Mucosa of descending colon (tissue), 3 donors: ENCODE results near the gene NCOA7. TPM values are rescaled to one million over a fixed set of nuclear protein-coding genes. Genes with fewer than 3 reads are reported as not detected.
"Not testable (repeated sequence)": the region's sequence is repeated elsewhere in the genome, so short reads cannot be mapped to it uniquely, and the experiment has no call there.

Source experiments
- ATAC-seq: fragments of 200-7000 bp; cut with Tn5 transposase; one replicate; pipeline ENCODE4 v1.9.1; 2020; ENCODE audit warnings: mild to moderate bottlenecking, moderate library complexity
- DNase-seq, 3 donors: peaks; one replicate each; pipeline ENCODE4 v3.0.0-alpha.2; 2020
- H3K36me3 ChIP-seq: fragments of 200-600 bp; one replicate; pipeline ENCODE4 v1.8.0; 2021; ENCODE audit warnings: low read depth, mild to moderate bottlenecking
- H3K4me1 ChIP-seq: fragments of 200-600 bp; one replicate; pipeline ENCODE4 v1.8.0; 2021; ENCODE audit warnings: low read depth, mild to moderate bottlenecking
- H3K4me3 ChIP-seq: fragments of 200-600 bp; one replicate; pipeline ENCODE4 v1.8.0; 2021; ENCODE audit warnings: mild to moderate bottlenecking
- H3K9me3 ChIP-seq: fragments of 200-600 bp; one replicate; pipeline ENCODE4 v1.8.0; 2021; ENCODE audit warnings: mild to moderate bottlenecking
- intact Hi-C, 2 donors: fragments of 100-400 bp; cut with DNase I in 1 of 2; cut with micrococcal nuclease in 1 of 2; formaldehyde crosslinking; loops; one replicate each; pipeline versions ENCODE4 v1.11.0 to v1.11.1; 2022; cut with DNase I, micrococcal nuclease
- total RNA-seq, 3 donors: library from RNA; stranded (reverse); fragmentation: NEBNext Ultra II Directional in 2 of 3; extraction: Animal tissue kit (Norgen Biotek cat#: 25700) in 2 of 3; gene quantifications; one replicate each; pipeline versions ENCODE4 v1.2.1 to v1.2.4, GENCODE V29; 2021 to 2023
- TF ChIP-seq, protein P1 (sequence below): fragments of 200-600 bp; IDR thresholded peaks from one replicate; pipeline ENCODE4 v1.8.0; 2022; ENCODE audit warnings: antibody characterized with exemption, mild to moderate bottlenecking
- donor health status: DM: no; HTN: no; CAD: no; lungs with moderate emphysema.
- donor health status: DM: no; HTN: no; CAD: no.
- donor health status: DM: no; HTN: yes; CAD: no.

NCOA7 gene
- total RNA-seq, 3 donors from 2014 or later = 28.9 to 54.0 (median 49.6) TPM

DNA sequence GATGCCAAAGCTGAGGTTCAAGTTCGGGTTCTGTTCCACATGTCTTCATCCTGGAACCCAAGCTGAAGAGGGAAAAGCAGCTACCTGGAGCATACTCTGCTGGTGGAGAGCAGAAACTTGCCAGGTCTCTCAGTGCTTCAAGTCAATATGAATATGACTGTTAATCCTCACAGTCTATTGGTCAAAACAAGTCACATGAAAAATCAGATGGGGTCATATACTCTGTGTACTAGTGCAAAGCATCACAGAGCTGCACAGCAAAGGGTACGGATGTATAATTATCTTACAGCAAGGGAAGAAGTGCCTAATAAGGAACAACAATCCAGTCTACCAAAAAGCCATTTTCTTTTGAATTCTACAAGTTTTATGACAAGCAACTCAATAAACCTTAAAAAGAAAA, 11.6 kb downstream of the NCOA7 start:
- H3K9me3 ChIP-seq = no peaks in the 10 kb centered on the region
- no peaks in the 10 kb centered on the region for H3K4me1 ChIP-seq

DNA sequence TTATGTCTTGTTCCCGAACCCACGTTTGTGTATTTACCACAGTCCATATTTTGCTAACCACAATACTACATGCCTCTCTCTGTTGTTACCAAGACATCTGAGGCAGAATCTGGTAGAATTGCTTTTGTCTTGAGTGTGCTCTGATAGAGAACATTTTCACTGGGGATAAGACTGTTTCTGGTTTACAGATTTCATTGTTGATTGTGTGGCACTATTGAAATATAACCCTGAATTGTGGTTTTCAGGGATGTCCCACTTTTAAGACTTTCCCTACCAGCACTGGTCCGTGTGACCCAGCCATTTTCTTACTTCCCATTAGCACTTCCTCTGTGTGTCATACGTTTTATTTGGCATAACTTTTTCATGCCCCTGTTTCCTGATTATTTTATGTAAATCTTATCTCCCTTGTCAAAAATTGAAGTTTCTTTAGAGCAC, 12.2 kb downstream of the NCOA7 start:
- no peaks in the 10 kb centered on the region for H3K4me1 ChIP-seq
- H3K9me3 ChIP-seq = no peaks in the 10 kb centered on the region
- TF ChIP-seq, protein P1, sequence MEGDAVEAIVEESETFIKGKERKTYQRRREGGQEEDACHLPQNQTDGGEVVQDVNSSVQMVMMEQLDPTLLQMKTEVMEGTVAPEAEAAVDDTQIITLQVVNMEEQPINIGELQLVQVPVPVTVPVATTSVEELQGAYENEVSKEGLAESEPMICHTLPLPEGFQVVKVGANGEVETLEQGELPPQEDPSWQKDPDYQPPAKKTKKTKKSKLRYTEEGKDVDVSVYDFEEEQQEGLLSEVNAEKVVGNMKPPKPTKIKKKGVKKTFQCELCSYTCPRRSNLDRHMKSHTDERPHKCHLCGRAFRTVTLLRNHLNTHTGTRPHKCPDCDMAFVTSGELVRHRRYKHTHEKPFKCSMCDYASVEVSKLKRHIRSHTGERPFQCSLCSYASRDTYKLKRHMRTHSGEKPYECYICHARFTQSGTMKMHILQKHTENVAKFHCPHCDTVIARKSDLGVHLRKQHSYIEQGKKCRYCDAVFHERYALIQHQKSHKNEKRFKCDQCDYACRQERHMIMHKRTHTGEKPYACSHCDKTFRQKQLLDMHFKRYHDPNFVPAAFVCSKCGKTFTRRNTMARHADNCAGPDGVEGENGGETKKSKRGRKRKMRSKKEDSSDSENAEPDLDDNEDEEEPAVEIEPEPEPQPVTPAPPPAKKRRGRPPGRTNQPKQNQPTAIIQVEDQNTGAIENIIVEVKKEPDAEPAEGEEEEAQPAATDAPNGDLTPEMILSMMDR = no peak
- H3K36me3 ChIP-seq = no peaks in the 10 kb centered on the region
- DNase-seq (no peak), ATAC-seq (peak; percentile 37)
- H3K4me3 ChIP-seq = no peak overlapping the region
- intact Hi-C loops = no loop called here

More for the DNA sequence above, 11.6 kb downstream of the NCOA7 start:
- H3K36me3 ChIP-seq = no peaks in the 10 kb centered on the region
- H3K4me3 ChIP-seq = no peak overlapping the region
- no peak for DNase-seq
- TF ChIP-seq, protein P1 = no peak
- no peak for ATAC-seq
- intact Hi-C loops = no loop called here

DNA sequence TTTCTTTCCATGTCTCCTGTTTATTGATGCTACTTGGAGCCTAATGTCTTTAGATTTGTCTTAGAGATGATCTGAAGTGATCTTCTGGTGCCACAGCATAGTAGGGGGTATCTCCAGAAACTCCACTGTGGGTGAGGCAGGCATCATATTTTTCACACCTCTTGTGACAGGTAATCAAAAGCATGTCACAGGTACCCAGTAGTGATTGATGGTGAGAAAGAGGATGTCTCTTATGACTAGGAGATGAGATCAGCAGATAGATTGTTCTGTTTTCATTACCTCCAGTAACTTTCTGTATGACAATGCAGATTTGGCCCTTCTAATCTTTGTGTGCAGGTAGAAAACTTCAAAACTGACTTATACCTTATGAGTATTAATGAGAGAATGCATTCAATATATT, 13.5 kb downstream of the NCOA7 start:
- ATAC-seq = peak; percentile 18
- H3K4me1 ChIP-seq = no peaks in the 10 kb centered on the region
- TF ChIP-seq, protein P1 = no peak

DNA sequence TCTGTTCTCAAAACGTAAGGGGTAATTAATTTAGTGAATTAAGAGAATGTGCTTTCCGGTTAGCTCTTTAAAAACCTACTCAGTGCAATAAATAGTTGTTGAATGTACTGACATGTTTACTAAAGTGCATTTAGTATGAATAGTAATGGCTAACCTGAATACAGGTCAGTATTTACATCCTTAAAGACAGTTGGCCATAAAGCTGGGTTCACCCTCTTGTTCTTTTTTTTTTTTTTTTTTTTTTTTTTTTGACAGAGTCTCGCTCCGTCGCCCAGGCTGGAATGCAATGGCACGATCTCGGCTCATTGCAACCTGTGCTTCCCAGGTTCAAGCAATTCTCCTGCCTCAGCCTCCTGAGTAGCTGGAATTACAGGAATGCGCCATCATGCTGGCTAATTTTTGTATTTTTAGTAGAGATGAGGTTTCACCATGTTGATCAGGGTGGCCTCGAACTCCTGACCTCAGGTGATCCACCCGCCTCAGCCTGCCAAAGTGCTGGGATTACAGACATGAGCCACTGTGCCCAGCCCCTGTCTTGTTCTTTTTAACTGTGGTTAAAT, 14.2 kb downstream of the NCOA7 start:
- DNase-seq, intact Hi-C loops, H3K4me3 ChIP-seq, H3K9me3 ChIP-seq, H3K36me3 ChIP-seq, ATAC-seq, H3K4me1 ChIP-seq: not testable (repeated sequence)

More for the DNA sequence above, 13.5 kb downstream of the NCOA7 start:
- Histone ChIP-seq H3K36me3 (no peaks in the 10 kb centered on the region), H3K9me3 (no peaks in the 10 kb centered on the region), H3K4me3 (no peak overlapping the region)
- no peak for DNase-seq
- intact Hi-C loops = no loop called here

DNA sequence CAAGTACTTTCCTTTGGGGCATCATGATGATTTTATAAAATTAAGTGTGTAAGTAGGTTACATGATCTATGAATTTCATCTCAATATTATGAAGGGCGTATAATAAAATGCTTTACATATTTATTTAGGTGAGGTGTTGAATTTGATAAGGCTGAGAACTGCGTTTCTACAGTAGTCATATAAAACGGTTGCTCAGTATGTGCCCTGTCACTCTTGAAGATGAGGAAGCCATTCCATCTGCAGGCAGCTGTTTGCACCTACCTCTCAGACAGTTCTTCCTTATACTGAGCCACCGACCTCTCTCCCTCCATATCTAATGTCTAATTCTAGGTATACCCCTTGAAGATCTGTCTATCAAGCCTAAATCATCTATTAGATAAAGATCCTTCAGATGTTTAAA, 16.1 kb downstream of the NCOA7 start:
- no peaks in the 10 kb centered on the region for H3K4me1 ChIP-seq
- H3K36me3 ChIP-seq = no peaks in the 10 kb centered on the region
- no peak for DNase-seq
- H3K9me3 ChIP-seq = no peaks in the 10 kb centered on the region
- TF ChIP-seq, protein P1 = no peak
- intact Hi-C loops = no loop called here
- ATAC-seq = peak; percentile 62
- H3K4me3 ChIP-seq = no peak overlapping the region

DNA sequence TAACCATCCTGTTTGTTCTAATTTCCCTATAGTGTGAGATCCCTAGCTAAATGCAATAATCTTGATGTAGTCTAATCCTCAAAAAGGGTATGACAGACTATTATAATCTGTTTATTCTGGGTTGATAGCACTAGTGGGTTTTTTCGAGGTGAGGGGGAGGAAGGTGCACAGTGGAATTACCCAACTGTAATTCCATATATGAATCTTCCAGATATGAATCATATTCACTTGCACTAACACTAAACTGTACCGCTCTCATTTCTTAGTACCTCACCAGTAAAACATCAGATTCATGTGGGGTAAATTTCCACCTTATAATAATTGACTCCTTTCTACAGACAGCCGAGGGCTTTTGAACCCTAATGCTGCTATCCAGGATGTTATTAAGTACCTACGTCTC, 16.5 kb downstream of the NCOA7 start:
- TF ChIP-seq, protein P1 = no peak
- Histone ChIP-seq H3K4me1 (no peaks in the 10 kb centered on the region), H3K4me3 (no peak overlapping the region), H3K9me3 (no peaks in the 10 kb centered on the region), H3K36me3 (no peaks in the 10 kb centered on the region)
- intact Hi-C loops = no loop called here
- ATAC-seq = no peak
- DNase-seq = no peak
